Glutamatergic neuron (in vitro differentiated cells): Measurements from ENCODE around the gene TRIAP1. TPM values are rescaled to one million over a fixed set of nuclear protein-coding genes. Genes with fewer than 3 reads are reported as not detected.
A peak's percentile ranks its signal among the peaks of the same experiment; 100 is the strongest.

Experiments
- DNase-seq: peaks from one replicate; pipeline ENCODE4 v3.0.0; 2022
- H3K27ac Mint-ChIP-seq: one replicate; pipeline ENCODE4 v1.8.0; 2020; ENCODE audit warnings: mild to moderate bottlenecking, mixed read lengths, inconsistent platforms; ENCODE audit not compliant: unreplicated experiment
- H3K27me3 Mint-ChIP-seq: one replicate; pipeline ENCODE4 v1.8.0; 2020; ENCODE audit warnings: mild to moderate bottlenecking, moderate library complexity, mixed read lengths, inconsistent platforms; ENCODE audit not compliant: unreplicated experiment
- H3K36me3 Mint-ChIP-seq: one replicate; pipeline ENCODE4 v1.8.0; 2020; ENCODE audit warnings: mild to moderate bottlenecking, mixed read lengths, inconsistent platforms; ENCODE audit not compliant: unreplicated experiment
- H3K4me1 Mint-ChIP-seq: one replicate; pipeline ENCODE4 v1.8.0; 2020; ENCODE audit warnings: mild to moderate bottlenecking, low read depth, mixed read lengths, inconsistent platforms; ENCODE audit not compliant: unreplicated experiment
- H3K4me3 Mint-ChIP-seq: one replicate; pipeline ENCODE4 v1.8.0; 2020; ENCODE audit warnings: mild to moderate bottlenecking, mixed read lengths, inconsistent platforms; ENCODE audit not compliant: unreplicated experiment
- H3K9me3 Mint-ChIP-seq: one replicate; pipeline ENCODE4 v1.8.0; 2020; ENCODE audit warnings: mild to moderate bottlenecking, moderate library complexity, mixed read lengths, inconsistent platforms; ENCODE audit not compliant: unreplicated experiment
- total RNA-seq: library from RNA; stranded (reverse); fragmentation: NEBNext Ultra II Directional; extraction: Animal tissue kit (Norgen Biotek cat#: 25700); gene quantifications from one replicate; pipeline ENCODE4 v1.2.1, GENCODE V29; 2021; ENCODE audit not compliant: unreplicated experiment
- TF ChIP-seq, protein P1 (sequence below): fragments of 200-600 bp; sonication (generic); IDR thresholded peaks from one replicate; pipeline ENCODE4 v1.5.0; 2021; ENCODE audit not compliant: partially characterized antibody, unreplicated experiment

Gene TRIAP1
- total RNA-seq, 1 donor from 2014 or later: 25.2 TPM

DNA sequence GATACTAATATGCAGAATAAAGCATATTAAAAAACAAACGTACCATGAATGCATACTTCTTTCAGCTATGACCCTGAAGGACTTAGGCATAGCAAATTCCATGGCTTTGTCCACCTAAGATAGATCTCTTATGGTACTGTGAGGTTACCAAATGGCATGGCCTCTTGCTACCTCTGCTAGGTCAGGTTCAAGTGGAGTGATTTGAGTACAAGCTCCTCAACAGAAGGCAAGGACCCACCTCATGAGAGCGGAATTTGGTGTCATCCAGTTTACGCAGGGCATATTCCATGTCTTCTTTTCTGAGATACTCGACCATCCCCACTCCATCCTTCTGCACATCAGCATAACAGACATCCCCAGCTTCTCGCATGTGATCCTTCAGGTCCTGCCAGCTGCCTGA is 17.5 kb upstream of the TRIAP1 start:
- Mint-ChIP-seq H3K4me1 (peaks cover 4% of the 10 kb centered on the region), H3K4me3 (no peak overlapping the region), H3K36me3 (no peaks in the 10 kb centered on the region), H3K27me3 (peaks cover 5% of the 10 kb centered on the region), H3K9me3 (no peaks in the 10 kb centered on the region), H3K27ac (no peak overlapping the region)
- TF ChIP-seq, protein P1, sequence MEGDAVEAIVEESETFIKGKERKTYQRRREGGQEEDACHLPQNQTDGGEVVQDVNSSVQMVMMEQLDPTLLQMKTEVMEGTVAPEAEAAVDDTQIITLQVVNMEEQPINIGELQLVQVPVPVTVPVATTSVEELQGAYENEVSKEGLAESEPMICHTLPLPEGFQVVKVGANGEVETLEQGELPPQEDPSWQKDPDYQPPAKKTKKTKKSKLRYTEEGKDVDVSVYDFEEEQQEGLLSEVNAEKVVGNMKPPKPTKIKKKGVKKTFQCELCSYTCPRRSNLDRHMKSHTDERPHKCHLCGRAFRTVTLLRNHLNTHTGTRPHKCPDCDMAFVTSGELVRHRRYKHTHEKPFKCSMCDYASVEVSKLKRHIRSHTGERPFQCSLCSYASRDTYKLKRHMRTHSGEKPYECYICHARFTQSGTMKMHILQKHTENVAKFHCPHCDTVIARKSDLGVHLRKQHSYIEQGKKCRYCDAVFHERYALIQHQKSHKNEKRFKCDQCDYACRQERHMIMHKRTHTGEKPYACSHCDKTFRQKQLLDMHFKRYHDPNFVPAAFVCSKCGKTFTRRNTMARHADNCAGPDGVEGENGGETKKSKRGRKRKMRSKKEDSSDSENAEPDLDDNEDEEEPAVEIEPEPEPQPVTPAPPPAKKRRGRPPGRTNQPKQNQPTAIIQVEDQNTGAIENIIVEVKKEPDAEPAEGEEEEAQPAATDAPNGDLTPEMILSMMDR: no peak
- no peak for DNase-seq

DNA sequence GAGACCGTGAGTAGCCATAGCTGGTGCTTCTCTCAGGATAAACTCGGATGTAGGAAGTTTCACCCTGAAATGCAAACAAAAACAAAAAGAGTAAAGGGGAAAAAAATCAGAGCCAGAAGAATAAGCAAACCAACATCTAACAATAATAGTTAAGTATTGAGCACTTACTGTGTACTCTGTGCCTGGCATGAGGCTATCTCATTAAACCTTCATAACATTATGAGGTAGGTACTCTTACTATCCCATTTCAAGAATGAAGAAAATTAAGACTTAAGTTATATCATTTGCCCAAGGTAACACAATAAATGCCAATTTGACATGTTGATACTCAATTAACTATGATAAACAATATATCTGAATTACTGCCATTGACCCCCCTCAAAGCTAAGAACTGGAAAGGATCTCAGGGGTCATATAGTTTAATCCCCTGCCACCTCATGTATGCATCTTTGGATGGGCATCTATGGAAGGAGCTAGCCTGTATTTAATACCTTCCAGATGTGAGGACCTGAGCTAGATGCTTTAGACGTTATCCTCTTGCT is 16.0 kb upstream of the TRIAP1 start:
- no peak for DNase-seq
- no peaks in the 10 kb centered on the region for H3K36me3 Mint-ChIP-seq
- no peaks in the 10 kb centered on the region for H3K4me1 Mint-ChIP-seq
- no peaks in the 10 kb centered on the region for H3K27me3 Mint-ChIP-seq
- no peak overlapping the region for H3K4me3 Mint-ChIP-seq
- H3K9me3 Mint-ChIP-seq: peaks cover 2% of the 10 kb centered on the region
- H3K27ac Mint-ChIP-seq: no peak overlapping the region
- TF ChIP-seq, protein P1: no peak

DNA sequence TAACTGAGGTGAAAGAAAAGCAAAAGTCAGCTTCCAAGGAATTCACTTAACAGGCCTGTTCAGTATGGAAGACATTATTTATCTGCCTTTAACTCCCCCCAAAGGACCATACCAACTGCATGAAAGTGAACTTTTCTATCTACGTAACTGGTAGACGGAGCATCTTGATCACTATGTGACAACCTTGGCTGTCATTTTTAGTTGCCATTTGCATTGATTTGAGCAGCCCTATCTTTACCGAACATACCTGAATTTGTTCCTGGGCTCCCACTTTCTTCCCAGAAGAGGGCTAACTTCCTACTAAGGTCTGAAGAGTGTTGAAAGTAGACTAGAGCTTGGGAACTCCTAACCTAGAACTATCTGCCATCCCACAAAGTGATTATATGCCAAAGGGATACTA is 14.0 kb upstream of the TRIAP1 start:
- no peak overlapping the region for H3K4me3 Mint-ChIP-seq
- DNase-seq: no peak
- no peaks in the 10 kb centered on the region for H3K36me3 Mint-ChIP-seq
- peaks cover 4% of the 10 kb centered on the region for H3K9me3 Mint-ChIP-seq
- no peaks in the 10 kb centered on the region for H3K27me3 Mint-ChIP-seq
- TF ChIP-seq, protein P1: no peak
- H3K4me1 Mint-ChIP-seq: no peaks in the 10 kb centered on the region
- no peak overlapping the region for H3K27ac Mint-ChIP-seq

DNA sequence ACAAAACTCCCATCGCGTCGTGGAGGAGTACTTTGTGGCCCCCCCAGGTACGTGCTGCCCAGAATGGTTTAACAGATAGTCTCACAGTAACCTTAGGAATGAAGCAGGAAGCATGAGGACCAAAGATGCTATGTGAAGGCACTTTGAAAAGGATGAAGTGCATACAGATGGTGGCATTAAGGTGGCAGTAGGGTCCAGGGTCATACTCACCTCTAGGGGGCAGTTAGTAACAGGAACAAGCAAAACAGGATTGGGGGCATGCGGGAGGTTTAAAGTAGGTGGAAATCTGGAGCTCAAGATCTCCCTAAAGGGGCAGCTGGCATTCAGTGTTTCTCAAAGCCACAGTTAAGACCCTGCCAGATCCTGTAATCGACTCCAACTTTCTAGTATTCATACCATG is 10.9 kb upstream of the TRIAP1 start:
- Mint-ChIP-seq H3K27me3 (no peaks in the 10 kb centered on the region), H3K9me3 (peaks cover 4% of the 10 kb centered on the region), H3K4me3 (no peak overlapping the region), H3K4me1 (no peaks in the 10 kb centered on the region), H3K36me3 (no peaks in the 10 kb centered on the region), H3K27ac (no peak overlapping the region)
- no peak for DNase-seq
- TF ChIP-seq, protein P1: peak; percentile 25

DNA sequence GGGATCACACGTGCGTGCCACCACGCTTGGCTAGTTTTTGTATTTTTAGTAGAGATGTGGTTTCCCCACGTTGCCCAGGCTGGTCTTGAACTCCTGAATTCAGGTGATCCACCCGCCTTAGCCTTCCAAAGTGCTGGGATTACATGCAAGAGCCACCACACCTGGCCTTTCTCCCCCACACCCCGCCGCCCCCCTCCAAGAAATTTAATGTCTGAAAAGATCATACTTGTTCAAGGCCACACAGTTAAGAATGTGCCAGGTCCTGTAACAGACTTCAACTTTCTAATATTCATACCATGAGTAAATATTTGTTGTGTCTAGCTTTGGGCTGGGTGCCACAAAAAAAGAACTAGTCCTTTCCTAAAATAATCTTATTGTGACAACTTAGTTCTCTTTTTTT is 9.1 kb upstream of the TRIAP1 start:
- no peak for DNase-seq
- Mint-ChIP-seq H3K27me3 (no peaks in the 10 kb centered on the region), H3K27ac (no peak overlapping the region), H3K9me3 (peaks cover 4% of the 10 kb centered on the region), H3K4me1 (no peaks in the 10 kb centered on the region), H3K36me3 (no peaks in the 10 kb centered on the region), H3K4me3 (no peak overlapping the region)
- TF ChIP-seq, protein P1: no peak
